ENCODE data around the gene BNC2. TPM values are rescaled to one million over a fixed set of nuclear protein-coding genes. Genes with fewer than 3 reads are reported as not detected.

BNC2 gene
- total RNA-seq, 2 donors from 2014 or later: 1.0 to 5.5 TPM

DNA sequence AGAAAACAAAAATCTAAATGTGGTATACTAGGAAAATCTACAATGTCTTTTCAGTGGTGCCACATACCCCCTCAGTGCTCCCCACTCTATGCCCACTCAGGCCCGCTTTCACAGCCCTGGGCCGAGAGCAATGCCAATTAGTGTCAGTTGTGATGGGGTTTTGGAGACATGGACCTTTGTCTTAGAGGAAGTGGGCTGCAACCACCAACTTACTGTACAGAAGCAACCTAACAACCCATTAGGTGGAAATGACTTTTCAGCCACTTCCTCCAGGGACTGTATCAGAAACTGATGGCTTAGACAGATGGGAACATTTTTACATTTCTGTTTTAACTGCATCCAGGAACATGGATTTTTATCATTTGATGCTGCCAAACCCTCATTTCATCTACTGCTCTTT lies 268.0 kb downstream of the BNC2 start:
- H3K36me3 Mint-ChIP-seq: no peaks in the 10 kb centered on the region
- H3K9me3 Mint-ChIP-seq: no peaks in the 10 kb centered on the region
- DNase-seq (ENCODE audit: low spot score) (no peak), ATAC-seq (peak in 1 of 2 donors; percentile 63)
- no peak overlapping the region for H3K27ac Mint-ChIP-seq
- H3K4me1 Mint-ChIP-seq (ENCODE audit: low read depth in 2 of 2): peaks cover 0 to 12% of the 10 kb centered on the region in 2 donors
- H3K27me3 Mint-ChIP-seq: no peaks in the 10 kb centered on the region
- H3K4me3 Mint-ChIP-seq: no peak overlapping the region

DNA sequence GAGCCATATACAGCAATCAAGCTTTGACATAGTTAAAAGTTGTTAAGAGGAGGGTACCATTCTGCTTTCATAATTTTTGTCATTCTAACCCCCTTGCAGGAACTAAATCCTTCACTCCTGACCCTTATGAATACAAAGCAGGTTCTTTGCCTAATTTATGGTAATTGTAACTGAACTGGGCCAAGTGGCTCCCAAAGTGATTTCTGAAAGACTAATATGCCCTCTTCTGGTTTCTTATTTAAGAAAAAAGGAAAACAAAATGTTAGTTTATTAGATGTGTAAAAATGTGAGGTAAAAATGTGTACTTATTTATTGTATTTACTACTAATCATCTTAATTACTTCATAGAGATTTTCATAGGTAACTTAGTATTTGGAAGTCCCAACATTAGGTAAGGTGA lies 268.5 kb downstream of the BNC2 start:
- H3K9me3 Mint-ChIP-seq: no peaks in the 10 kb centered on the region
- no peaks in the 10 kb centered on the region for H3K27me3 Mint-ChIP-seq
- no peak overlapping the region for H3K27ac Mint-ChIP-seq
- DNase-seq (ENCODE audit: low spot score): no peak
- H3K4me3 Mint-ChIP-seq: no peak overlapping the region
- H3K36me3 Mint-ChIP-seq: no peaks in the 10 kb centered on the region
- ATAC-seq: no peak
- peaks cover 0 to 12% of the 10 kb centered on the region in 2 donors for H3K4me1 Mint-ChIP-seq (ENCODE audit: low read depth in 2 of 2)

DNA sequence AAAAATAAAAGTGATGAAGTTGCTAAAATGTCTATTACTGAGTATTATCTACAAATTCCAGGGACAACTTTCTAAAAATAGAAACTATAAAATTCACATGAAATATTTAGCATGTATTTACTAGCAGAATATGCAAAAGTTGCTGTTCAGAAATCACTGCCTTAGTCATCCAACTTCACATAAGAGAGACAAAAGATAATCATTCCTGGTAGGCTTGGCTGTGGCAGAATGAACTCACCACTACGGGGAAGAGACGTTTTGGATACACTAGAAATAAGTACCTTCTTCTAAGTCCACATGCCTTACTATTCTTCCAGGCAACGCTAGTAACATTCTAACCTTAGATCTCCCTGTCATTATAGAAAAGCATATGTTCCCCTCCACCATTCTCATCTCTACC lies 272.2 kb downstream of the BNC2 start:
- no peak overlapping the region for H3K27ac Mint-ChIP-seq
- H3K36me3 Mint-ChIP-seq: no peaks in the 10 kb centered on the region
- no peak for DNase-seq (ENCODE audit: low spot score)
- no peak for ATAC-seq
- H3K9me3 Mint-ChIP-seq: no peaks in the 10 kb centered on the region
- H3K4me3 Mint-ChIP-seq: no peak overlapping the region
- no peaks in the 10 kb centered on the region for H3K27me3 Mint-ChIP-seq
- H3K4me1 Mint-ChIP-seq (ENCODE audit: low read depth in 2 of 2): peaks cover 0 to 9% of the 10 kb centered on the region in 2 donors

DNA sequence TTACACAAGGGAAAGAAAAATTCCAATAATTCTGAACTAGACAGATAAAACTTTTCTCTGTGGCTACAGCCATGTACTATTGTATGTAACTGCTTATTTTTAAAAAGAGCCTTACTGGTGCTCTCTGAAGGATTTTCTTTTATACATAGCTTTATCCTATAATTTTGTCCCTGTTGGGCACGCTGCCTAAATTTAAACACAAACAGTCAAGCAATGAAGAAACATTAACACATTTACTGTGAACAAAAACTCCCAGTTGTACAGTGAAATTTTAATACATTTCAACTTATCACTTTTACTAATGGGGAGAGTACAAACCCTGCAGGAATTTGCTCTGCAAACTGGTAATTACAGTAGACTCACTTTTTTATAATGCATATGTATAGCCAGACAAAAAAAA lies 273.3 kb downstream of the BNC2 start:
- ATAC-seq (no peak), DNase-seq (ENCODE audit: low spot score) (no peak)
- Mint-ChIP-seq H3K36me3 (no peaks in the 10 kb centered on the region), H3K9me3 (no peaks in the 10 kb centered on the region), H3K4me3 (no peak overlapping the region), H3K27ac (no peak overlapping the region), H3K4me1 (ENCODE audit: low read depth in 2 of 2) (peaks cover 0 to 6% of the 10 kb centered on the region in 2 donors), H3K27me3 (no peaks in the 10 kb centered on the region)

DNA sequence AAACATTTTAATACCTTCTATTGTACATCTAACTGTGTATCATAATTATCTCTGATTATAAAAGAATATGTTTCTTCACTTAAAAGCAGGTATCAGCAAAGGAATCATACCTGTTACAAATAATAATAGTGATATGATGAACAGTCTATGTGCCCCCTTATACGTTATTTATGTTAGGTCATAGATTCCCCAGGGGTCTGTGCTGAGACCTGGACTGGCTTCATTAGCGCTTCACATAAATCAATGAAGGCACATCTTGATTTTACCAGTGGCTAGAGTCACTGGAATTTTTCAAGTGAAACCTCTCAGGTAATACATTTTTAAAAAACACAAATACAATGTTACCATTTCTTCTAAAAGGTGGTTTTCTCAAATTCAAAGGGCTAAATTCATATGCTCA lies 275.2 kb downstream of the BNC2 start:
- H3K4me1 Mint-ChIP-seq (ENCODE audit: low read depth in 2 of 2): peaks cover 0 to 6% of the 10 kb centered on the region in 2 donors
- H3K27me3 Mint-ChIP-seq: no peaks in the 10 kb centered on the region
- H3K4me3 Mint-ChIP-seq: no peak overlapping the region
- DNase-seq (ENCODE audit: low spot score) (no peak), ATAC-seq (no peak)
- H3K27ac Mint-ChIP-seq: no peak overlapping the region
- H3K36me3 Mint-ChIP-seq: no peaks in the 10 kb centered on the region
- no peaks in the 10 kb centered on the region for H3K9me3 Mint-ChIP-seq

DNA sequence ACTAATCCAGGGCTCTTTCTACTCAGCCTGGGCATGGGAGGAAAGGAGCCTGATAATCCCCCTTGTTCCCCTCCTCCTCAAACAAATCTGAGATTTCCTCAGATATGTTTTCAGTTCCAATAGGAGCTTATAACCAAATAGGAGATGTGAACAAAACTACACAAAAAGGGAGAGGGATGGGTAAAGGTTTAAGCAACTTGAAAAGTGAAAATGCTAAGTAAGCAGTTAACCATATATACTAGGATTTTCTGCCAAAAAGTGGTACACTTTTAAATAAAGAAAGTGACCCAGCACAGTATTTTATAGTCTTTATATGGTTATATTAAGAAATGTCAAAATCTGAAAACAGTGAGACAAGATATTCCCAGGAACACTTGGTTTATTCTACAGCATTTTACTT lies 275.7 kb downstream of the BNC2 start:
- no peak overlapping the region for H3K27ac Mint-ChIP-seq
- no peak overlapping the region for H3K4me3 Mint-ChIP-seq
- H3K4me1 Mint-ChIP-seq (ENCODE audit: low read depth in 2 of 2): peaks cover 0 to 6% of the 10 kb centered on the region in 2 donors
- H3K27me3 Mint-ChIP-seq: no peaks in the 10 kb centered on the region
- no peaks in the 10 kb centered on the region for H3K36me3 Mint-ChIP-seq
- no peaks in the 10 kb centered on the region for H3K9me3 Mint-ChIP-seq
- no peak for DNase-seq (ENCODE audit: low spot score)
- ATAC-seq: no peak

DNA sequence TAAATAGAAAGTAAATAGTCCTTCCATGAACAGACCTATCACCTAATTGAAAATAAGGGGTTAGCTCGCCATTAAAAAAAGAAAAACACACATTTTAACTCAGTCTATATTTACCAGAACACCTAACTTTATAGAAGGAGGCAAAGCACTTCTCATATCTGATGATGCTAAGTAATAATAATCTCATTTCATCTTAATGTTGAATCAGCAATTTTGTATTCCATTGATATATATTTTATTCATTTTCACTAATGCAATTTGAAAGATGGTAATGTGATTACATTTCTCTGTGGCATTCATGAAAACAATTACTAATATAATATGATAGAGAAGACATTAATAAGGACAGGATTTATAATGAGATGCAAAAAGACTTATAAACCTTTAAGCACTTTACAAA lies 276.7 kb downstream of the BNC2 start:
- no peak for ATAC-seq
- Mint-ChIP-seq H3K36me3 (no peaks in the 10 kb centered on the region), H3K4me1 (ENCODE audit: low read depth in 2 of 2) (peaks cover 0 to 4% of the 10 kb centered on the region in 2 donors), H3K27ac (no peak overlapping the region), H3K9me3 (no peaks in the 10 kb centered on the region), H3K27me3 (no peaks in the 10 kb centered on the region), H3K4me3 (no peak overlapping the region)
- no peak for DNase-seq (ENCODE audit: low spot score)

DNA sequence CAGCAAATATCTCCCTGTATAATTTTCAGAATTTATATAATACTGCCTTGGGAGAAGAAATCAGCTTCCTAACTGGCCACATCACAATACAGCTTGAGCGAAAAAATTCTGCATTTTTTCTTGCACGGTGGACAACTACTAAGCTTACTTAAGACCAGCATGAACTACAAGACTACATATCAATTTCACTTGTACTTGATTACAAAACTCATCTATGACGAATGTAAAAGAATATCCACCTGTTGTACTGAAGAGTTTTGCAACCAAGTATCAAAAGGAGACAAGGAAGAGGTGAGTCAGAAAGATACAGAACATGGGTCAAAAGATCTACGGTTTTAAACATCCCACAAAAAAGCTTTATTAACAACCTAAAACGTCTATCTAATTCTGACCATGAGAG lies 279.4 kb downstream of the BNC2 start:
- Mint-ChIP-seq H3K4me1 (ENCODE audit: low read depth in 2 of 2) (peaks cover 0 to 10% of the 10 kb centered on the region in 2 donors), H3K36me3 (no peaks in the 10 kb centered on the region), H3K4me3 (no peak overlapping the region), H3K9me3 (no peaks in the 10 kb centered on the region), H3K27me3 (no peaks in the 10 kb centered on the region), H3K27ac (no peak overlapping the region)
- ATAC-seq (no peak), DNase-seq (ENCODE audit: low spot score) (no peak)

DNA sequence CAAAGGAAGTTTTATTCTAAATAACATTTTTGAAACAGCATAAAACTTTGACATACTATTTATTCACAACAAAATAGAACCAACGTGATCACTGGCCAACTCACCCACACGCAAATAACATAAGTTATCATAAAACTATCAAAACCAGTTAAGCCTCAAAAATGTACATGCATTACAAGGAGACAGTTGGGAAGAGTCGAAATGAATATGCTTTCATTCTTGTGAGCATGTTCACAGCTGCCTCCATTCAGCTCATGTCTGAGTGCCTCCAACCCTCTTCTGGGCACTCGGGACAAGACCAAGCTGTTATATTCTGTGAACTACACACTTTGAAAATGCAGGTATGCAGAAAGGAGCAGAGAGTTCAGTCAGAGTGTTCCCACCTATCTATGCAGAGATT lies 284.9 kb downstream of the BNC2 start:
- H3K36me3 Mint-ChIP-seq: no peaks in the 10 kb centered on the region
- H3K27ac Mint-ChIP-seq: no peak overlapping the region
- peaks cover 0 to 13% of the 10 kb centered on the region in 2 donors for H3K4me1 Mint-ChIP-seq (ENCODE audit: low read depth in 2 of 2)
- no peaks in the 10 kb centered on the region for H3K9me3 Mint-ChIP-seq
- ATAC-seq (no peak), DNase-seq (ENCODE audit: low spot score) (no peak)
- H3K27me3 Mint-ChIP-seq: no peaks in the 10 kb centered on the region
- H3K4me3 Mint-ChIP-seq: no peak overlapping the region

DNA sequence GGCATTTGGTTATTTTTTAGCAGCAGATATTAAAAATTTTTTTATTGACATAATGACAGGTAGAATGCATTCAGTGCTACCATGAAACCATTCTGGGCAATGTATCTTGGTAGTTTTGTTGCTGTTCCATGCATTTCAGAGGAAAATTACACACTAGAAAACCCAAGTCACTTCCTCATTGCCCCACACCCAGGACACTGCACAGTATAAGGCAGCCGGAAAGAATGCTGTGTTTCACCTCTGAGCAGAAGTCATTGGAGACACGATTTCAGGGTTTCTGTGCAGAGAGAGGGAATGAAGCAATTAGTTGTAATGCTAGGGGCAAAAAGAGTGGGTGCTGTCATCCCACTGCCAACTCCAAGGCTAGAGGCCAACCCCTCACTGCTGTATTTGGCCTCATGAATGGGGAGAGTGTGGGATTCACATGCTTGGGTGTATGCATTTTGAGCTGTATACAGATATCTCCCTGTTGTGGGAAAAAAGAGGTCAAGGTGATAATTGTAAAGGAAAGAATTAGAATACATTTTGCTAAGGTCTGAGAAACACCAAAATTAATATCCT lies 290.5 kb downstream of the BNC2 start:
- ATAC-seq (no peak), DNase-seq (ENCODE audit: low spot score) (no peak)
- no peak overlapping the region for H3K4me3 Mint-ChIP-seq
- H3K36me3 Mint-ChIP-seq: no peaks in the 10 kb centered on the region
- peaks cover 0 to 4% of the 10 kb centered on the region in 2 donors for H3K4me1 Mint-ChIP-seq (ENCODE audit: low read depth in 2 of 2)
- no peaks in the 10 kb centered on the region for H3K27me3 Mint-ChIP-seq
- no peak overlapping the region for H3K27ac Mint-ChIP-seq
- no peaks in the 10 kb centered on the region for H3K9me3 Mint-ChIP-seq

DNA sequence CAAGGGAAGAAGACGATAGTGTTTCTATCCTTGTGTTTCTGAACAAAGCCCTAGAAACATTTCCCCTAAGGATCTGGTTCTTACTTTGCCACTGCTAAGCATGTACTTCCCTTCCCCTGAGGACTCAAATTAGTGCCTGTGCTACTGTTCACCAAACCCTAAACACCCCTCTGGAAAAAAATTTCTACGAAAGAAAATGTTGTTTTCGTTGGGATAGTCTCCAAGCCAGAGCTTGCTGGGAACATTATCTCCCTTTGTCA lies 294.6 kb downstream of the BNC2 start:
- peaks cover 0 to 9% of the 10 kb centered on the region in 2 donors for H3K4me1 Mint-ChIP-seq (ENCODE audit: low read depth in 2 of 2)
- no peak overlapping the region for H3K27ac Mint-ChIP-seq
- DNase-seq (ENCODE audit: low spot score) (no peak), ATAC-seq (no peak)
- H3K27me3 Mint-ChIP-seq: no peaks in the 10 kb centered on the region
- H3K9me3 Mint-ChIP-seq: no peaks in the 10 kb centered on the region
- H3K36me3 Mint-ChIP-seq: no peaks in the 10 kb centered on the region
- H3K4me3 Mint-ChIP-seq: no peak overlapping the region

DNA sequence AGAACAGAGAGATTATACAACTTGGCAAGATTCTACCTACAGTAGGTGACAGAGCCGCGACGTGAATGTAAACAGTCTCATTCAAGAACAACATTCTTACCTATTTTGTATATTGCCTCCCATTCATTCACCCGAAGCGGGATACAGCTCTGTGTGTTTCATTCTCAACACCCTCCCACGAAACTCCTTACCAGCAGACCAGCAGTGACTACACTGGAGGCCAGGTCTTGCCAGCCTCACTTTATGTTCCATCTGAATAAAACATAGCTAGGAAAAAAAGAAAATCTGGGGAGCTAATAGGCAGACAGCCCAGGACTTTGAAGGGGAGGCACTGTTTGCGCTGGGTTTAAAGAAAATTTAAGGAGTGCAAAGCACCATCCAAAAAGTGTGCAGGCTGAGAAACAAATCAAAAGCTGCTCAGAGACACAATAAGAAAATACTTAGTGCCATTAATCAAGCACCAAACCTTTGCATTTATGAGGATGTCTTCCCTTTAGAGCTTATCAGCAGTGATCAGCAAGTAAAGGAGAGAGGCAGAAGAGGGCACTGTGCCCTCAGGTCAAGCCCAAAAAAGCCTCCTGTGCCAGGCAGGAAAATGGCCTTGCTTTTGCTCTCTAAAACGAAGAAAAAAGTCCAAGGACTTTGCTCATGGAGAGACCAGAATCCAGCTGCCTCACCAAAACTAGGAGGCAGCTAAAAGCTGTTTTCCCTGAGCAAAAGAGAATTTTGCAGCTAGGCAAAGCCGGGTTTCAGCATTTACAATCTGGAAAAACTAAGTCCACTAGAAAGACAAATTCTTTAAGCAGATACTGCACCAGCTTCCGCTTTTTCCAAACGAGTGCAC lies 295.1 kb downstream of the BNC2 start:
- H3K4me3 Mint-ChIP-seq: no peak overlapping the region

DNA sequence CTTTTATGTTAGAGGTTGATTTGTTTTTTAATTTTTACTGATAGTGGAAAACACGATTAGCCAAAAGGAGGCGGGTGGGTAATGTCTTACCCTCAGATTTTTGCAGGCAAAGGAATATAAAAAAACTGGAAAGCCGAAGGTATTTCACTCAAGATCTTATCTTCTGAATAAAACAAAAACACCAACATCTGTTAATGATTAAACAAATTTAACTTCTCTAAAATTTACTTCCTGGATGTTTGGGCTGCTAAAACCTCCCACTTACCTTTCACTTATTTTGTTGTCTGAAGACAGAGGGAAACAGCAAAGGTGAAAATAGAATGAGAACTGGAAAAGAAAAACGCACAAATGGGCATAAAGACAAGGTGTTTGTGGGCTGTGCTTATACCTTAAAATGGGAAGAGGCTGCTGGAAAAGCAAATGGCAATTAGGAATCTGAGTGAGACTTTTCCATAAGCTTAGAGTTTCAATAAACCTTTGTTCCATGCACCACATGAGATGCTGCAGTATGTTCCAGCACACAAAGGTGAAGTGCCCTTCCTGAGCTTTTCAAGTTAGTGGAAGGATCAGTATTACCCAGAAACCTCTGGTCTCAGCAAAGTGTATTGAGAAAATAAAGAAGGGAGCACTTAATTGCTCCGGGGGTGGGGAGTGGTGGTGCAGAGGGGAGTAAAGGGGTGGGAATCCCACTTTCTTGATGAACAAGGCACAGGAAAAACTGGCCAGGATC lies 298.3 kb downstream of the BNC2 start:
- ATAC-seq: no peak
- H3K4me1 Mint-ChIP-seq (ENCODE audit: low read depth in 2 of 2): peaks cover 0 to 5% of the 10 kb centered on the region in 2 donors
- no peaks in the 10 kb centered on the region for H3K36me3 Mint-ChIP-seq
- no peak for DNase-seq (ENCODE audit: low spot score)
- no peaks in the 10 kb centered on the region for H3K9me3 Mint-ChIP-seq
- H3K27ac Mint-ChIP-seq: no peak overlapping the region
- H3K27me3 Mint-ChIP-seq: no peaks in the 10 kb centered on the region
- no peak overlapping the region for H3K4me3 Mint-ChIP-seq

More for the DNA sequence above, 295.1 kb downstream of the BNC2 start:
- Mint-ChIP-seq H3K4me1 (ENCODE audit: low read depth in 2 of 2) (peaks cover 0 to 9% of the 10 kb centered on the region in 2 donors), H3K27me3 (no peaks in the 10 kb centered on the region), H3K9me3 (no peaks in the 10 kb centered on the region), H3K36me3 (no peaks in the 10 kb centered on the region), H3K27ac (no peak overlapping the region)
- DNase-seq (ENCODE audit: low spot score) (no peak), ATAC-seq (no peak)

DNA sequence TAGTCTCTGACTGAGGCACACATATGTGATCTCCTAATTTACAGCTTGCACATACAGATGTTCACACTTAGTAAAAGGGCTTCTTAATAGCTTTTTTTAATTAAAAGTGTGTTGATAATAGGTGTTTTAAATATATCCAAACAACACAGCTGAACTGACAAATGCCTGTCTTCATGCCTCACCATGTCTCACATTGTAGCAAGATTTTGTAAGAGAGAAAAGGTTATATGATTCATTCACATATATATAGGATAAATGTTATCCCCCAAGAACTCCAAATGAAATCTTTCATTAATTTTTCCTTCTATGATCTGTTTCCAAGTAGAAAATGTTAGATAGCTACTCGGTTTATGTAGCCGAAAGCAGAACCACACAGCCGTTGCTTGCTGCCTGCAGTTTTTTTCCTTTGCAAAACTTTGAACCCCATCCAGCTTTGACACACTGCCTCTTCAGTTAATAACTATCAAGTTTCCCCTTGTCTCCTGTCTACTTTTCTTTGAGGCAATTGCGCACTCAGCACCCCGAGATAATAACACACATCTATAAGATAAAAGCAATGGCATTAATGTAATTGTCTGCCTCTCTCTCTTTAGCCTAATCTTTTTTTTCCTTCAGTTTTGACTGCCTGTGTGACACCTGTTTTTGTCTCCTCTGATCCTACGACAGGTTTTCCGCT lies 299.2 kb downstream of the BNC2 start:
- no peak overlapping the region for H3K27ac Mint-ChIP-seq
- H3K36me3 Mint-ChIP-seq: no peaks in the 10 kb centered on the region
- H3K27me3 Mint-ChIP-seq: no peaks in the 10 kb centered on the region
- no peak overlapping the region for H3K4me3 Mint-ChIP-seq
- no peaks in the 10 kb centered on the region for H3K9me3 Mint-ChIP-seq
- ATAC-seq: no peak
- peaks cover 0 to 5% of the 10 kb centered on the region in 2 donors for H3K4me1 Mint-ChIP-seq (ENCODE audit: low read depth in 2 of 2)
- DNase-seq (ENCODE audit: low spot score): no peak

Measured in natural killer cell treated with Interleukin-12 subunit alpha and Interleukin-12 subunit beta and Interleukin-15 and Interleukin-18, amount 100 ng/mL, for 72 hours (primary cell).